ENCODE measurements around the gene HBZ. TPM values are rescaled to one million over a fixed set of nuclear protein-coding genes. Genes with fewer than 3 reads are reported as not detected.

HBZ gene
- polyA plus RNA-seq (2013, experiment 1 of 2) = not detected
- polyA plus RNA-seq (2013, experiment 2 of 2) = not detected

DNA sequence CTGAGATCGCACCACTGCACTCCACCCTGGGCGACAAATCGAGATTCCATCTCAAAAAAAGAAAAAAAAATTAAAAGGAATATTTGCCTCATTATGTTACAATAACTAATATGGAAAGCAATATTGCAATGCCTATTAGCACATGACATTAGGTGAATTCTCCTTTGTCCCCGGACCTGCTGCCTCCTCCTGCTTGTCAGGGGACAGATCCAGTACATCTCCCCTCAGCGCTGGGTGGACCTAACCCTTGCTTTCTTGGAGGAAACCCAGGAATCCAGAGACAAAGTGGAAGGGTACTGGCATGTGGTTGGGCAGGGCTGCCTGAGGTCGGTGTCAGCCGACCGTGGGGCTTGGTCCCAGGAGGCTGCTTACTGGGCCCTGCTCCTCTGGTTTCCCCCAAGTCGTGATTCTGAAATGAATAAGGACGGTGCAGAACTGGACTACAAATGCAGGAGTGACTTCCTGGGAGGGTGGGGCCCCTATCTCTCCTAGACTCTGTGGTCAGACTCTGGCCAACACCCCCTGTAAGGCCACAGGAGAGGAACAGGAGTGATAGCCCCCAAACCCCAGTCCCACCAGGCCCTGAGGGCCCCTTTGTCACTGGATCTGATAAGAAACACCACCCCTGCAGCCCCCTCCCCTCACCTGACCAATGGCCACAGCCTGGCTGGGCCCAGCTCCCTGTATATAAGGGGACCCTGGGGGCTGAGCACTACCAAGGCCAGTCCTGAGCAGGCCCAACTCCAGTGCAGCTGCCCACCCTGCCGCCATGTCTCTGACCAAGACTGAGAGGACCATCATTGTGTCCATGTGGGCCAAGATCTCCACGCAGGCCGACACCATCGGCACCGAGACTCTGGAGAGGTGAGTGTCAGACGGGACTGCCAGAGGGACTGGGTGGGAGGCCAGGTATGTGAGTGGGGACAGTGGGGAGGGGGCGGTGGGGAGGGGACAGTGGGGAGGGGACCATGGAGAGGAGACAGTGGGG lies at the start of gene HBZ:
Gene HBZ (plus strand): TSS at position 504 of the 988 bp plus-strand sequence. CDS start 266 bp downstream, at position 770.
- Histone ChIP-seq H3K4me1 (ENCODE audit: control insufficient read depth, insufficient read depth, low read length, poor library complexity, severe bottlenecking) (no peaks in the 10 kb centered on the region), H3K4me3 (ENCODE audit: extremely low read depth, insufficient read depth, low read length, poor library complexity, severe bottlenecking) (no peak within 1 kb of the TSS), H3K36me3 (ENCODE audit: control insufficient read depth, insufficient read depth, low read length) (no peaks in the 10 kb centered on the region), H3K9me3 (ENCODE audit: control insufficient read depth, low read length) (no peaks in the 10 kb centered on the region), H3K27ac (ENCODE audit: low read depth, low read length, severe bottlenecking) (no peak within 1 kb of the TSS)
- WGBS, 2 experiments (ENCODE audit: insufficient coverage in 2 of 2) = 90% methylated on average over 6 to 10 of the region's 17 CpGs

DNA sequence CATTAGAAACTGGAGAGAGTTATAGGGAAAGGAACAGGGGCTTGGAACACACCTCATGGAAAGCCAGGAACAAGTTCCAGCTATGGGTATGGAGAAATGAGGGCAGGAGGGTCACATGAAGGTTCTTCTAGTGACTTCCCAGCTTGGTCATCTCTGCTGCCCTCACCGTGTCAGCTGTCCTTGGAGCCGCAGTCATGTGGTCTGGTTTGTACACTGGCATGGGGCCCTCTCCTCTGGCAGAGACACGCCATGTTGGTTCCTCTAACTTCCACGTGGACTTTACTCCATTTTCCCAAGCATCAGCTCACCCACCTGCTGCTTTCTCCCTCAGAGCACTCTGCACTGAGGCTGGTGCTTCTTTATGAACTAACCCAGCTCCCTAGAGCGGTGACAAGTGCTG lies 48.1 kb upstream of the HBZ start:
- Histone ChIP-seq H3K36me3 (ENCODE audit: control insufficient read depth, insufficient read depth, low read length) (peaks cover 26% of the 10 kb centered on the region), H3K4me1 (ENCODE audit: control insufficient read depth, insufficient read depth, low read length, poor library complexity, severe bottlenecking) (no peaks in the 10 kb centered on the region), H3K4me3 (ENCODE audit: extremely low read depth, insufficient read depth, low read length, poor library complexity, severe bottlenecking) (no peak overlapping the region), H3K27ac (ENCODE audit: low read depth, low read length, severe bottlenecking) (no peak overlapping the region), H3K9me3 (ENCODE audit: control insufficient read depth, low read length) (no peaks in the 10 kb centered on the region)
- 85 to 95% methylated on average over 5 of the region's 5 CpGs for WGBS, 2 experiments (ENCODE audit: insufficient coverage in 2 of 2)

DNA sequence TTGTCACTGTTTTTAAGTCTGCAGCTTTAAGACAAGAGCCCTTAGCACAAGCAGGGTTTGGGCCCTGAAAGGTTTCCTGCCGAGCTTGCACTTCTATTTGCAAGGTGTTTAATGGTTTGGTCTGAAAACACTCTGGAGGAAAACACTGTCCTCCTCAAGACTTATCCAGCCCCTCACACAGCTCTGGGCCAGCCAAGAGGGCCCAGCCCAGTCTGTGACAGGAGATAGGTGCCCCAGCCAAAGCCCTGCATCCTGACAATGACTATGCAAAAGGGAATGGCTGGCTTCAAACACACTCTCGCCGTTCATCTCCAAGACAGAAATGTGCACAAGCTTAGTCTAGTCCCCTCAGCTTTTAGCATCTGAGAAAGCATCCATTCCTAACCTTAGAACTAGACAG lies 47.5 kb upstream of the HBZ start:
- Histone ChIP-seq H3K4me1 (ENCODE audit: control insufficient read depth, insufficient read depth, low read length, poor library complexity, severe bottlenecking) (no peaks in the 10 kb centered on the region), H3K27ac (ENCODE audit: low read depth, low read length, severe bottlenecking) (no peak overlapping the region), H3K4me3 (ENCODE audit: extremely low read depth, insufficient read depth, low read length, poor library complexity, severe bottlenecking) (no peak overlapping the region), H3K36me3 (ENCODE audit: control insufficient read depth, insufficient read depth, low read length) (peaks cover 26% of the 10 kb centered on the region), H3K9me3 (ENCODE audit: control insufficient read depth, low read length) (no peaks in the 10 kb centered on the region)
- WGBS, 2 experiments (ENCODE audit: insufficient coverage in 2 of 2) = 96 to 100% methylated on average over 2 of the region's 3 CpGs

DNA sequence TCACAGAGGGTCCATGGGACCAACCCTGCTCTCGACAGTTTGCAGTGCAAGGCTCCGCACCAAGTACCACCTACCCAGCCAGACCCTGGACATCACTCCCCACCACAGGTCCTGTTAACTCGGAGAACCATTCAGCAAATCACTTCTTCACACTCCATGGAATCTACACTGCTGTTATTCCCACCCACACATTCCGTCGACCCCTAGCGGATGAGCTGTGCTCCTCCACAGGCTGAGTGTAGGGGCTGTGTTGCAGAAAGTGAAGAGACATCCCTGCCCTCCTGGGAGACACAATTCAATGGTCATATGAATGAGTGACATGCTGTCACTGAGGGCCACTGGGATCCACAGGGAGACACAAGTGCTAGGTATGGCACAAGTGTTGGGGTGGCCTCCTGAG lies 46.9 kb upstream of the HBZ start:
- no peak overlapping the region for H3K4me3 ChIP-seq (ENCODE audit: extremely low read depth, insufficient read depth, low read length, poor library complexity, severe bottlenecking)
- no peaks in the 10 kb centered on the region for H3K9me3 ChIP-seq (ENCODE audit: control insufficient read depth, low read length)
- 88 to 92% methylated on average over 4 to 6 of the region's 6 CpGs for WGBS, 2 experiments (ENCODE audit: insufficient coverage in 2 of 2)
- H3K27ac ChIP-seq (ENCODE audit: low read depth, low read length, severe bottlenecking) = no peak overlapping the region
- peaks cover 22% of the 10 kb centered on the region for H3K36me3 ChIP-seq (ENCODE audit: control insufficient read depth, insufficient read depth, low read length)
- no peaks in the 10 kb centered on the region for H3K4me1 ChIP-seq (ENCODE audit: control insufficient read depth, insufficient read depth, low read length, poor library complexity, severe bottlenecking)

DNA sequence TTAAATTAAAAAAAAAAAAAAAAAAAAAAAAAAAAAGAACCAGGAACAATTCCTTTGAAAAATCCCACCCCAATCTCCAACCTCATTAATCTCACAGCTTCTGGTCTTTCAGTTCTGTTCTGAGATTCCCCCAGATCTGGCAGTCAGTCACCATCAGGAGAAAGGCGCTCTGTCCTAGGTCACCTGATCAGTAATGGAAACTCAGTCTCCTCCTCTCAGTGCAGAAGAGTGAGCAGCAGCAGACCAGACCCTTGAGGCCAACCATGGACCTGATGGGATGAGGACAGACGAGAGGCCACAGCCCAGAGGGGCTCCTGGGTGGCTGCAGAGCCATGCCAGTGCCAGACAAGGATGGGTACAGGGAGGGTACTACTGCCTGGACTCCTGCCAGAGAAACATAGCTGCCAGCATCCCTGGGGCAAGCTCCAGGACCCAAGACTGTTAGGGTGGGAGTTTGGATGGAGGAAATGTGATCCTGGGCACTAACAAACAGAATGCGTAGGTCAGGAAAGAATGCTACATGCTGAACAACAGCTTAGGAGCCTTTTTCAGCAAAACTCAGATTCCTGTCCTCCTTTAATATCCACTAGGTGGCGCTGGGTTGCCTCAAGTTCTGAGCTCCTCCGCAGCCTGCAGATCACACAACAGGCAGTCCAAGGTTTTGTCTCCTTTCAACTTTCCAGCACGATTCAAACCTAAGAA lies 45.7 kb upstream of the HBZ start:
- H3K36me3 ChIP-seq (ENCODE audit: control insufficient read depth, insufficient read depth, low read length) = peaks cover 27% of the 10 kb centered on the region
- H3K9me3 ChIP-seq (ENCODE audit: control insufficient read depth, low read length) = no peaks in the 10 kb centered on the region
- no peak overlapping the region for H3K4me3 ChIP-seq (ENCODE audit: extremely low read depth, insufficient read depth, low read length, poor library complexity, severe bottlenecking)
- 34 to 46% methylated on average over 5 to 6 of the region's 6 CpGs for WGBS, 2 experiments (ENCODE audit: insufficient coverage in 2 of 2)
- H3K27ac ChIP-seq (ENCODE audit: low read depth, low read length, severe bottlenecking) = no peak overlapping the region
- no peaks in the 10 kb centered on the region for H3K4me1 ChIP-seq (ENCODE audit: control insufficient read depth, insufficient read depth, low read length, poor library complexity, severe bottlenecking)

DNA sequence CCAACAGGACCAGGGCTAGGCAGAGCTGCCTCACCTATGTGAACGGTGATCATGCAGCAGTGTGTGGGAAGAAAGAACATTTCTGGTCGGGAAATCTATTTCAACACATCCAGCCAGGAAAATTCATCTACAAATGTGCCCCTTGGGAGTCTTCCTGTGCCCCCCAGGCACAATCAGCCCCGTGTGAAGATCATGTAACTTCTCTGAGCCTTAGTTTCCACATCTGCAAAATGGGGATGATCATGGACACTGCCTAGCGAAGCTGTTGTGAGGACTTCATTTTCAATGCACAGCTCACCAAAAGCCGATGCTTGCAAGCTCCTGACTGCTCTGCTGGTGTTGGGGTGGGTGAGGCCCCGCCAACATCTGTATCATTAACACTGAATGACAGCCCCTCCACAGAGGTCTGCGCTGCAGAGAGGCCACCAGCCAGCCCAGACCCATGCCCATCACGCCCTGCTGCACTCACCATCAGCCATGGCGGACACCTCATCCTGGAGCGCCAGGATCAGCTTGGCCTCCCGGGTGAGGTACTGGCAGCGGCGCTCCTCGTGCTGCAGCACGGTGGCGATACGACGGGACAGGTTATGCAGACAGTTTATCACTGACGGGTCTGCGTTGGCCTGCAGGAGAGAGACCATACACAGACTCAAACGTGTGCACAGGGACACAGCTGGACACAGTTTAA lies 40.1 kb upstream of the HBZ start:
- H3K9me3 ChIP-seq (ENCODE audit: control insufficient read depth, low read length) = no peaks in the 10 kb centered on the region
- H3K4me3 ChIP-seq (ENCODE audit: extremely low read depth, insufficient read depth, low read length, poor library complexity, severe bottlenecking) = no peak overlapping the region
- peaks cover 15% of the 10 kb centered on the region for H3K4me1 ChIP-seq (ENCODE audit: control insufficient read depth, insufficient read depth, low read length, poor library complexity, severe bottlenecking)
- H3K36me3 ChIP-seq (ENCODE audit: control insufficient read depth, insufficient read depth, low read length) = peaks cover 38% of the 10 kb centered on the region
- 97 to 98% methylated on average over 15 to 20 of the region's 21 CpGs for WGBS, 2 experiments (ENCODE audit: insufficient coverage in 2 of 2)
- H3K27ac ChIP-seq (ENCODE audit: low read depth, low read length, severe bottlenecking) = no peak overlapping the region

DNA sequence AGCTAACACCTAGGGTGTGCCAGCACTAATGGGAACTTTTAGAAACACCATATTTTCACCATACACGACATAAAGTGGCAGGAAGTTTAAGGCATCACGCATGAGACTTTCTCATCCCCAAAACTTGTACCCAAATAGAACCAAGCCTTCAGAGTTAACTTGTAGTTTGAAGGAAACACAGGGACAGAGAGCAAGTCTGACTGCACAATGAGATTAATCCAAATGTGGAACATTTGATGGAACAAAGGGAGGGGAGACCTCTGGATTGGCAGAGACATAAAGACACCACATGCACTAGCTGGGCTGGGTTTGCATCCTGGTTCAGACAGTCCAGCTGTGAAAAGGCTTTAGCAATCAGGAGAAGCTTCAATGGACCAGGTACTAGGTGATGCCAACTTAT lies 38.1 kb upstream of the HBZ start:
- Histone ChIP-seq H3K4me1 (ENCODE audit: control insufficient read depth, insufficient read depth, low read length, poor library complexity, severe bottlenecking) (peaks cover 15% of the 10 kb centered on the region), H3K36me3 (ENCODE audit: control insufficient read depth, insufficient read depth, low read length) (peaks cover 36% of the 10 kb centered on the region), H3K4me3 (ENCODE audit: extremely low read depth, insufficient read depth, low read length, poor library complexity, severe bottlenecking) (no peak overlapping the region), H3K9me3 (ENCODE audit: control insufficient read depth, low read length) (no peaks in the 10 kb centered on the region), H3K27ac (ENCODE audit: low read depth, low read length, severe bottlenecking) (no peak overlapping the region)
- WGBS, 2 experiments (ENCODE audit: insufficient coverage in 2 of 2) = 100% methylated on average over 1 of the region's 2 CpGs; no CpG with 5 or more reads in 1 of the 2 experiments

DNA sequence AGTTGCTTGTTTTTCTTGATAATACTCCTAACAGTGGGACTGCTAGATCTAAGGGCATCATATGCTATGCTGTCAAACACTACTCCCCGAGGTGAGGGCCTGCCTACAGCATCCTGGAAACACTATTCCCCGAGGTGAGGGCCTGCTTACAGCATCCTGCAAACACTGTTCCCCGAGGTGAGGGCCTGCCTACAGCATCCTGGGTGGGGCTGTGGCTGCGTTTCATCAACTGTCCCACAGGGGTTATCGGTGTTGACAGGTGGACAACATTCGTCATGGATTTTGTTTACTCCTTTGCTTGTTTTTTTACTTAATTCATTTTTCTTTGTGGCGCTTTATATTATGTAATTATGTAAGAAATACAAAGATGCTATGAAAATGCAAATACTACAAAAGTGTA lies 36.4 kb upstream of the HBZ start:
- no peak overlapping the region for H3K27ac ChIP-seq (ENCODE audit: low read depth, low read length, severe bottlenecking)
- H3K4me1 ChIP-seq (ENCODE audit: control insufficient read depth, insufficient read depth, low read length, poor library complexity, severe bottlenecking) = peaks cover 15% of the 10 kb centered on the region
- peaks cover 33% of the 10 kb centered on the region for H3K36me3 ChIP-seq (ENCODE audit: control insufficient read depth, insufficient read depth, low read length)
- WGBS, 2 experiments (ENCODE audit: insufficient coverage in 2 of 2) = 83 to 95% methylated on average over 5 of the region's 7 CpGs
- no peaks in the 10 kb centered on the region for H3K9me3 ChIP-seq (ENCODE audit: control insufficient read depth, low read length)
- no peak overlapping the region for H3K4me3 ChIP-seq (ENCODE audit: extremely low read depth, insufficient read depth, low read length, poor library complexity, severe bottlenecking)

DNA sequence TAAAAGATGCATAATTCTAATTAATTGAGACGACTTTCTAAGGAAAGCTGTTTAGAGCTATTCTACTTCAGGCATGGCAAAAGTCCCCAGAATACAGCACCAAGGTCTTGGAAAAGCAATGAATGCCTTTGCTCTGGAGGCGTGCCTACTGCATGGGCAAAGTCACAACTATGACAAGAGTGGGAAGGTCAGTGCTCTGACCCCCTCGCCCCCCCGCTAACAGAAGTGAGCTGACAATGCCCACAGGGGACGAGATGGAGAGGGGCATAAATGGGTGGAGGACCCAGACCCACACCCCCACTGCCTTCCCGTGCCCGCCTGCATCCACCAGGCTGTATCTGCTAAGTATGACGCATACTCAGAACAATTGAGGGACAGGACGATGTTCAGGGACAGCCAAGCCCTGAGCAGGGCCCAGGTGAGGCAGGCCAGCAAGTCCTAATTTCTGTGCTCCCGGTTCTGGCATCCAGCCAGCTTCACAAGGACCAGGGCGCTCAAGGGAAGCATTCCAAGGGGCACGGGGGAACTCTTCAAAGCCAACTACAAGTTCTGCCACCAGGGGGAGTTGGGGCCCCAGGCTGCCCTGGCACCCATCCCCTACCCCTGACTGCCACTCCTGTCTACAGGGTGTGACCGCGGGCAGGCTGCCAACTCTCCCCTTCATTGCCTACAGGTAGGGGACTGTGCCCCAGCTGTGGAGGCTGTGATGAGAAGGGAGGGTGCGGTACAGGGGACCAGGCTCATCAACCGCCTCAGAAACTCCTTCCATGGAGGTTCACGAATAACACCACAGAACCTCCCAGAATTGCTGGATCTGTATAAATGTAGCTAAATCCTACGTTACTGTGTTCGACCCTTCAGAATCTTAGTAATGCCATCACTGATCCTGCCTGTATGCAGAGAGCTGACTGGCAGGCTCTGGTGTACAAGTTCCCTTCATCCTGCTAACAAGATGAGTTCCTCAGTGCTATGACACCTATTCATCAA lies 34.8 kb upstream of the HBZ start:
- Histone ChIP-seq H3K4me3 (ENCODE audit: extremely low read depth, insufficient read depth, low read length, poor library complexity, severe bottlenecking) (no peak overlapping the region), H3K27ac (ENCODE audit: low read depth, low read length, severe bottlenecking) (no peak overlapping the region), H3K9me3 (ENCODE audit: control insufficient read depth, low read length) (no peaks in the 10 kb centered on the region), H3K36me3 (ENCODE audit: control insufficient read depth, insufficient read depth, low read length) (peaks cover 22% of the 10 kb centered on the region), H3K4me1 (ENCODE audit: control insufficient read depth, insufficient read depth, low read length, poor library complexity, severe bottlenecking) (peaks cover 14% of the 10 kb centered on the region)
- WGBS, 2 experiments (ENCODE audit: insufficient coverage in 2 of 2) = 79 to 82% methylated on average over 13 to 16 of the region's 19 CpGs
